HG02938 (cell line): ENCODE data around the gene MTF1.
"Not testable (repeated sequence)": the region's sequence is repeated elsewhere in the genome, so short reads cannot be mapped to it uniquely, and the experiment has no call there.

Source experiments
- ATAC-seq: cut with Tn5 transposase; IDR thresholded peaks from one replicate; pipeline ENCODE4 v1.9.1; 2021; ENCODE audit warnings: mild to moderate bottlenecking, moderate library complexity; ENCODE audit not compliant: unreplicated experiment

MTF1 gene

DNA sequence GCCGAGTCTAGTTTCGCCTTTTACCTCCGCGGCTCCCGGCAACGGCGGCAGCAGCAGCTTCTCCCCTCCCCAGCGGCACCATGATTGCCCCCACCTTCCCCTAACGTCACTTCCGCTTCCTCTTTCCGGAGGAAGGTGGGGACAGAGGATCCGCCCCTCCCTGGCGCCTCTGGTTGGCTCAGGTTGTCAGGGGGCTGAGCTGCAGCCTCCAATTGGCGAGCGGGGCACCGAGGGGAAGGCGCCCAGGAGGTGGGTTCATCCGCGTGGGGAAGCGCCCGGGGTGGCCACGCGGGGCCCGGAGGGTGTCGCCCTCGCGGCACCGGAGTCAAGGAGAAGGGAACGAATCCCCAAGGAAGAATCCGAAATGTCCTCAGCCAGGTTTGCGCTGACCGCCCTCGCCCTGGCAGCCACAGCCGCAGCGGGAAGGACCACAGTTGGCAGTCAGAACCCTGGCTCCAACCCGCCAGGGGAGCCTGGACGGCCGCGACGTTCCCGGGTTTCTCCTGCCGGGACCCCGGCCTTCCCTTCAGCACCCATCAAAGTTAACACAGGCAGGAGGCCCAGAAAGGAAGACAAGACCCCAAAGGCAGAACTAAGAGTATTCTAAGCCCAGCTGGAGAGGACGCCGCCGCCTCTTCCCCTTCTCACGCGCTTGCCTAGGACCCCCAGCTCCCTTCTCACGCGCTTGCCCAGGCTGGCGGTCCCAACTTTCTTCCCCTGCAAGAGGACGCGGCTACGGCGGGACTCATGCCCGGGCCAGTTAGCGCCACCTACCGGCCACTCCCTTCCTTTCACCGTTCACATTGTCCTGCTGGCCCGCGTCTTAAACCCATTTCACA lies at the start of gene MTF1:
Gene MTF1 (minus strand): TSS at position 86 of the 839 bp plus-strand sequence. CDS start 1,934 bp downstream, outside the sequence.
- peak; percentile 80 for ATAC-seq

DNA sequence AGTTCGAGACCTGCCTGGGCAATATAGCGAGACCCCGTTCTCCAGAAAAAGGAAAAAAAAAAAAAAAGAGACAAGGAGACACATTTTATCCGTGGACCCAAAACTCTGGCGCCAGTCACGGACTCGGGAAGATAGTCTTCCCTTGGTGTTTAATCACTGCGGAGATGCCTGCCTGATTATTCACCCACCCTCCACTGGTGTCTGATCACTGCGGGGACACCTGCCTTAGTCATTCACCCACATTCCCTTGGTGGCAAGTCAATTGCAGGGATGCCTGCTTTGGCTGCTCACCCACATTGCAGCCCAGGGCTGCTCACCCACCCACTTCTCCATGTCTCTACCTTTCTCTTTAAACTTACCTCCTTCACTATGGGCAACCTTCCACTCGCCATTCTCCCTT lies 49.1 kb upstream of the MTF1 start:
- not testable (repeated sequence) for ATAC-seq

DNA sequence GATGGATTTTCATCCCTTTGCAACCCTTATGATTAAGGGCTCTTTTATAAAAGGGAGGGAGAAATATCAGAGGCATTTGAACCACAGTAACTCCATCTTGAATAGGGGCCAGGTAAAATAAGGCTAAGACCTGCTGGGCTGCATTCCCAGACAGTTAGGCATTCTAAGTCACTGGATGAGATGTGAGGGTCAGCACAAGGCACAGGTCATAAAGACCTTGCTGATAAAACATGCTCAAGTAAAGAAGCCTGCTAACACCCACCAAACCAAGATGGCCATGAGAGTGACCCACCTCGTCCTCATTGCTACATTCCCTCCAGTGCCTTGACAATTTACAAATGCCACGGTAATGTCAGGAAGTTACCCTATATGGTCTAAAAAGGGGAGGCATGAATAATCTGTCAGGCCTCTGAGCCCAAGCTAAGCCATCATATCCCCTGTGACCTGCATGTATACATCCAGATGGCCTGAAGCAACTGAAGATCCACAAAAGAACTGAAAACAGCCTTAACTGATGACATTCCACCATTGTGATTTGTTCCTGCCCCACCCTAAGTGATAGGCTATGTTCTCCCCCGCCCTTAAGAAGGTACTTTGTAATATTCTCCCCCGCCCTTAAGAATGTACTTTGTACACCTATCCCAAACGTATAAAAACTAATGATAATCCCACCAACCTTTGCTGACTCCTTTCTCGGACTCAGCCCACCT lies 48.2 kb upstream of the MTF1 start:
- not testable (repeated sequence) for ATAC-seq

DNA sequence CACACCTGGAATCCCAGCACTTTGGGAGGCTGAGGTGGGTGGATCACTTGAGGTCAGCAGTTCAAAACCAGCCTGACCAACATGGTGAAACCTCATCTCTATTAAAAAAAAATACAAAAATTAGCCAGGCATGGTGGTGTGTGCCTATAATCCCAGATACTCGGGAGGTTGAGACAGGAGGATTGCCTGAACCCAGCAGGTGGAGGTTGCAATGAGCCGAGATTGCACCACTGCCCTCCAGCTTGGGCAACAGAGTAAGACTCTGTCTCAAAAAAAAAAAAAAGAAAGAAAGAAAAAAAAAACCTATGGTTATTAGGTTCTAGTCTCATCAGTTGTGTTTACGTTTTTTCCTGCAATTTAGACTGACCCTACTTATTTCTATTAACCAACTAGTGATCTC lies 47.2 kb upstream of the MTF1 start:
- ATAC-seq, result not testable (repeated sequence)

DNA sequence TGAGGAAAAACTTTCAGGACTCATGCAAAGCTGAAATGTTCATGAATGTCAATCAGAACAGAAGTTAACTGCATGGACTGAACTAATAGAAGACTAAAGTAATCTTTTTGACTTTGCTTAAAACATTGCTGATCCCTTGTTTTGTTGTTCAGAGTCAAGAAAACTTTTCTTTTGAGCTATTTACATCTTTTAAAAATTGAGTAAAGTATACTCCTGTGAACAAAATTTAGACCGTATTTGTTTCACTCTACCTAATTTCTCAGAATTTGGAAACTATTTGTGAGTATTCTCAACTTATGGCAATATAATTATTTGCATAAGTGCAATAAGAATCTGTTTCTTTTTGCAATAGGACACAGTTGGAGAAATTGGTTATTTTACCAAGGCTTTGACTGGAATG lies 46.3 kb upstream of the MTF1 start:
- ATAC-seq, result no peak

DNA sequence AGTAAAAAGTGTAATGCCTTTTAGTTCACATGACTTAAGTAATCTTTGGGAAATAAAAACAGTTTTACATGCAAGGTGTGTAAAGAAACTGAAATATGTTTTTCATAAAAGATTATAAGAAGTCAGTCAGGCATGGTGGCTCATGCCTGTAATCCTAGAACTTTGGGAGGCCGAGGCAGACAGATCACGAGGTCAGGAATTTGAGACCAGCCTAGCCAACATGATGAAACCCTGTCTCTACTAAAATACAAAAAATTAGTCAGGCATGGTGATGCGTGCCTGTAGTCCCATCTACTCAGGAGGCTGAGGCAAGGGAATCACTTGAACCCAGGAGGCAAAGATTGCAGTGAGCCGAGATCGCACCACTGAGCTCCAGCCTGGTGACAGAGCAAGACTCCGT lies 44.5 kb upstream of the MTF1 start:
- ATAC-seq, result not testable (repeated sequence)

DNA sequence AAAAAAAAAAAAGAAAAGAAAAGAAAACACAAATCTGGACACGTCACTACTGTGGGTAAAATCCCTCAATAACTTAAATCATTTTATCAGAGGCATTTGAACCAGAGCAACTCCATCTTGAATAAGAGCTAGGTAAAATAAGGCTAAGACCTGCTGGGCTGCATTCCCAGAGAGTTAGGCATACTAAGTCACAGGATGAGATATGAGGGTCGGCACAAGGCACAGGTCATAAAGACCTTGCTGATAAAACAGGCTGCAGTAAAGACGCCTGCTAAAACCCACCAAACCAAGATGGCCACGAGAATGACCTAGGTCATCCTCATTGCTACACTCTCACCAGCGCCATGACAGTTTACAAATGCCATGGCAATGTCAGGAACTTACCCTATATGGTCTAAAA lies 43.6 kb upstream of the MTF1 start:
- no peak for ATAC-seq

DNA sequence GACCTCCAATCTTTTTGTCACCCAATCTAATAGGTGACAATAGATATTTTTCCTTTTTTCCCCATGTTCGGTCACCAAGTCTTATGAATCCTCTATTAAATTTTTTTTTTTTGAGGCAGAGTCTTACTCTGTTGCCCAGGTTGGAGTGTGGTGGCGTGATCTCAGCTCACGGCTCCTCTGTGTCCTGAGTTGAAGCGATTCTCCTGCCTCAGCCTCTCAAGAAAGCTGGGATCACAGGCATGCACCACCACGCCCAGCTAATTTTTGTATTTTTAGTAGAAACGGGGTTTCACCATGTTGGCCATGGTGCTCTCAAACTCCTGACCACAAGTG lies 42.5 kb upstream of the MTF1 start:
- ATAC-seq, result no peak

DNA sequence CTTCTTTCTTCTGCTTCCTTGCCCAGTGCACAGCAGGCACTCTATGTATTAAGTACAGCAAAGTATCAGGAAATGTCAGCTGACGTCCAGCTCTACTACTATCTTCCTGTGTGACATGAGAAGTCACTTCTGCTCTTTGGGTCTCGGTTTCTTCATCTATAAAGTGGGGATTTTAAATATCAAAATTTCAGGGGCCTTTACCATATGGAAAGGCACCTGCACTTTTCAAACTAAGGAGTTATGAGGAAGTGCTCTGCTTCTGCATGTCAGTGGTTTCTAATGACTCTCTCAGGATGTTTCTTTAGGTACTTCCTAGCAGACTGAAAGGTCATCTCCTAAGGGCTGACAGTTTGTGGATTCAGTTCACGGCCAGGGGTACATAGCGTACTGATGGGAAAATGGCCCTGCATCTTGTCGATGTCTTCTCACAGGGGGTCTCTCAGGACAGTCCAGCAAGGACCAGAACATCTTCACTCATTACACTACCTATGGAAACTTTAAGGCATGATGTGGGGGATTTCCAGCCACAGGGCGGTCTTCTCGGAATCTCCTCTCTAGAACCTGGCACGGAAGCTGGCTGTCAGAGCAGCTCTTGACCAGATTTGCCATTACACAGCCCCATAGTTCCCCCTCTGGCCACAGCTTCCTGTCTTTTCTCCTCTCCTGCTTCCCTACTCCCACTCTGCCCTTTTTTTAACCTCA lies 42.0 kb upstream of the MTF1 start:
- no peak for ATAC-seq

DNA sequence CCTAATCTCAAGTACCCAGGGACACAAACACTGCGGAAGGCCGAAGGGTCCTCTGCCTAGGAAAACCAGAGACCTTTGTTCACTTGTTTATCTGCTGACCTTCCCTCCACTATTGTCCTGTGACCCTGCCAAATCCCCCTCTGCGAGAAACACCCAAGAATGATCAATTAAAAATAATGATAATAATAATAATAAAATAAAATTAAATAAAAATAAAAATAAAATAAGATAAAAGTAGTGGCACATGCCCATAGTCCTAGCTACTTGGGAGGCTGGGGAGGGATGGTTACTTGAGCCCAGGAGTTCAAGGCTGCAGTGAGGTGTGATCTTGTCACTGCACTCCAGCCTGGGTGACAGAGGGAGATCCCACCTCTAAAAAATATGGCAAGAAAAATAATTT lies 38.2 kb upstream of the MTF1 start:
- not testable (repeated sequence) for ATAC-seq

DNA sequence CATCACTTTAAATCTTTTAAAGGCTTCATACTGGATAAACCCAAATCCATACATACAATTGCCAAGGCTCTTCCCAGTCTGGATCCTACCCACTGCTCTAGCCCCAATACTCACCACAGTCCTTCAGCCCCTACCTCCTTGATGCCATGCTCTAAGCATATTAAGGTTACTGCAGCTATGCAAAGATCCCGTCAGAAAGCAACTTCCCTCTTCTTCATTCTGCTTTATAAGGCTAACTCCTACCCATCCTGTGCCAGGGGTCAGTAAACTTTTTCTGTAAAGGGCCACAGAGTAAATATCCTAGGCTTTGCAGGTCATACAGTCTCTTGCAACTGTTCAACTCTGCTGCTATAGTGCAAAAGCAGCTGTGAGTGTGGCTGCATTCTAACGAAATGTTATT lies 34.3 kb upstream of the MTF1 start:
- no peak for ATAC-seq

DNA sequence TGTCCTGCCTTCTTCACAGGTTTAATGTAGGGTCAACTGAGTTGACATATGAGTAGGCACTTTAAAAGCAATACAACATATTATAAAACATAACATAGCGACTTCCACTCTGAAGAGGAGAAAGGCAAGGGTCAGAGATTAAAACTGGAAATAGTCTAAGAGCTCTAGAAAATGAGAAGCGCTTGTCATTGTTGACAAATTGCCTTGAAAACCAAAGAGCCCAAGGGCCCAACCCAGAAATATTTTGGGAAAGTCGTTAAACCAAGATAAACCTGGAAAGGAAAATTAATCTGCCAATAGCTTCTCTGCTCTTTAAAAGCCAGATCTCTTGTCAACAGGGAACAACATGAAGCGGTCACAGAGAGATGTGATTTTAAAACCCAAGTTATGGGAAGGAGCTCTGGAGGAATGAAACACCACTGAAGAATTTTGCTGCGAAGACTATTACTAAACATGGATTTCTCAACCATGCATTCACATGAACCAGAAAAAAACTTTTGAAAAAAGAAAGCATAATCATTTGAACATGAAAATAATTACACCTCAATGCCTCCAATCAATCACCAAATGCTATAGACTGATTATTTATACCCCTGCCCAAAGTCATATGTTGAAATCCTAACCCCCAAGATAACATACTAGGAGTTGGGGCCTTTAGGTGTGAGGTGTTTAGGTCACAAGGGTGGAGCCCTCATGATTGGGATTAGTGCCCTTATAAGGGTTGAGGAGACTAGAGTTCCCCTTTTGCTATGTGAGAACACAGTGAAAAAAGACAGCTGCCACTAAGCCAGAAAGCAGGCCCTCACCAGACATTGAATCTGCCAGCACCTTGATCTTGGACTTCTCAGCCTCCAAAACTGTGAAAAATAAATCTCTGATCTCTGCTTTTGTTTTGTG lies 33.0 kb upstream of the MTF1 start:
- no peak for ATAC-seq

DNA sequence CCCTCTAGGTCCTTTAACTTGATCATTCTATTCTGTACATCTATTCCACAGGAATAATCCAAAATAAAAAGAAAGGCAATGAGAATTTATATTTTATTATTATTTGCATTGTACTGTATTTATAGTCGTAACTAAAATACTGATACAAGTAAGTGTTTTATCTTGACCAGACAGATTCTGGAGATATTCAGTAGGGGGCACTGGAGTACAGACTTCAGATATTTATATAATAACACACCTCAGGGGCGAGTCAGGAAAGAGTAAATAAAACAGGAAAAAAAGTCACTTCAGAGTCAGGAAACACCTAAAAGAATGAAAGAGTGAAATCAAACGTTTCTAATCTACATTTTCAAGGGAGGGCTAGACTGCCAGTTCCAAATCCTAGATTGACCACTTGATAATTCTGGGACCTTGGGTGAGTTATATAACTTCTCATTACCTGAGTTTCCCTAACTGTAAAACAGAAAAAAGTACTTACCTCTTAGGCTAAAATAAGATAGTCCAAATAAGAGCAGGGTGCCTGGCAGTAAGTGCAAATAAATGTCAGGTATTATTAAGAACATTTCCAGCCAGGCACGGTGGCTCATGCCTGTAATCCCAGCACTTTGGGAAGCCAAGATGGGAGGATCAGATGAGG lies 31.1 kb upstream of the MTF1 start:
- no peak for ATAC-seq

DNA sequence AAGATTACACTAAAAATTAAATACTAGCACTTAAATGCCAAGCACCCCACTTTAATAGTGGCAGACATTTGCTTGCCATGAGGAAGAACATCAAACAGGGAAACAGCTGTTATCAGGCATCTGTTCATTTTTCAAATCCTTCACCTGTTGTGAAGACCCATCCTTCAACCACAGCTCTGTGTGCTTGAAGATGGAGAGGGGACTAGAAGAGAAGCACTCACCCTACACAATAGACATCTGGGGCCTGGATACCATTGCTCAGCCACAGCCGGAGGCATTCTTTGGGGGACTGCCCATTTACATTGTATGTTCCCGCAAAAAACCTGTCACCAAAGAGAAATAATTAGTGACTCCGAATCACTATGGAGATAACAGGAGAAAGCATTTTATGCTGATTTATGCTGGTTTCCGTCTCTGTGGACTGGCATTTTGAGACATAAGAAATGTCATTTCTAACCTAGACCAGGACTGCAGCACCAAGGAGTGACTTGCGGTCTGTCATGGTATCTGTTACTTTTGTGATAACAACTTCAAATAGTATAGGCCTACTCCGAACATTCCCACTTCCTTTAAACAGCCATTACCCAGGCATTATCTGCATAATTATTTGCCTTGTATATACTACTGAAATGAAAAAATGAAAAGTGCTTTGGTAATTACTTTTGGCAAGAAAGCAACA lies 28.8 kb upstream of the MTF1 start:
- no peak for ATAC-seq

DNA sequence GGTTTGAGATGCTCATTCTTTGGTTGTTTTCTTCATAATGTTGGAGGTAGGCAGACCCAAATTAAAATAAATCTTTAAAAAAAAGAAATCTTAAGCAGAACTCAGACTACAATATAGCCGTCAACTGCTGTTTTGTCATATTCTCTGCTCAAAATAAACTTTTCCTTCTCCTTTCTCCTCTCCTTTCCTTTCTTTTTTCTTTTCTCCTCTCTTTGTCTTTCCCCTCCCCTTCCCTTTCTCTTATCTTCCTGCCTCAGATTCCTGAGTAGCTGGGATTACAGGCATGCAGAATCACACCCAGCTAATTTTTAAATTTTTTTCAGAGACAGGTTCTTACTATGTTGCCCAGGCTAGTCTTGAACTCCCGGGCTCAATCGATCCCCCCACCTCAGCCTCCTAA lies 24.8 kb upstream of the MTF1 start:
- no peak for ATAC-seq

DNA sequence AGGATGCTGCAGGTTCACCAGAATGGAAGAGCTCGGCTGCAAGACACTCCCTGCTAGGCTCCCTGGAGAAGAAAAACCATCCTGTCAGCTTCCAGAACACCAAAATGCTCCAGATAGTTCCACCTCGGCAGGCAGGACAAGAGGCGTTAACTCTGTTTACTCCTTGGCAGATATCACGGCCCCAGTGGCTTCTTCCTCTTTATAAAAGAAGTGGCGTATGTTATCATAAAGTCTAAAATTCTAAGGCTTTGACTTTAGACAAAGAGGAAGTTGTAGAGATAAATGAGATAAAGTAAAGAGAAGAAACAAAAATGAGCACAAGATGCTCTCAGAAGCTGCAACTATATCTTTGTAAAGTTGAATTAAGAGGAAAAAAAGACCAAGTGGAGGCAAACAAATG lies 24.3 kb upstream of the MTF1 start:
- ATAC-seq, result no peak

DNA sequence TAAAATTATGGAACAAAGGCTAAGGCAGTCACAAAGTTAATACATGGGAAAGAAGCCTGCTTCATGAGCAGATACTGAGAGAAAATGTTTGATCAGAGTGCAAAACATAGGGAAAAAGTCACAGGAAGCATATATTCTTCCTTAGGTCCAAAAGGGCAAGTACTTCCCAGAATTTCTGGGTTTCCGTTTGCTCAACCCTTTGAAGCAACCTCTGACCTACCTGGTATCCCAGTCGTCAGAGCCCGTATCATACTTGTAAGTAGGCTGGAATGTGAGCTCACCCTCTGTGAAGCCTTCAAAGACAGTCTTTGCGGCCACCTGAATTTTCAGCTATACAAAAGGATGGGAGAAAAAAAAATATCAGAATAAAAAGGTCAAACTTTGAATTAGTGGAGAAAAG lies 20.5 kb upstream of the MTF1 start:
- ATAC-seq, result no peak

DNA sequence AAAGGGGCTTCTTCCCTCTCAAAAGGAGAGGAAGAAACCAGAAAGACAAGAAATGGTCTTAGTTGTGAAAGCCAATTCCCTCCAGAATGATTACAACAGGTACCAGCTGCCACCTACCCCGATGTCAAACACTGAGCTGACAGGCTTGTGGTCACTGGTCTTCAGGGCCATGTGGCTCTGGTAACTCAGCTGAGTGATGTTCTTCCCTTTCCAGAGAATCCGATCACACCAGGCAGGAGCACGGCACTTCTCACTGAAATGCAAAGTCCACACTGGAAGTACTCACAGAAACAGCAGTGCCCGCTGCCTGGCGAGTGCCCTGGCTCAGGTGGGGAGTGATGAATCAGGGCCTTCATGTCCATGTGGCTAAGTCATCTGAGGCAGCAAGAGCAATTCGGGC lies 18.7 kb upstream of the MTF1 start:
- ATAC-seq, result no peak

DNA sequence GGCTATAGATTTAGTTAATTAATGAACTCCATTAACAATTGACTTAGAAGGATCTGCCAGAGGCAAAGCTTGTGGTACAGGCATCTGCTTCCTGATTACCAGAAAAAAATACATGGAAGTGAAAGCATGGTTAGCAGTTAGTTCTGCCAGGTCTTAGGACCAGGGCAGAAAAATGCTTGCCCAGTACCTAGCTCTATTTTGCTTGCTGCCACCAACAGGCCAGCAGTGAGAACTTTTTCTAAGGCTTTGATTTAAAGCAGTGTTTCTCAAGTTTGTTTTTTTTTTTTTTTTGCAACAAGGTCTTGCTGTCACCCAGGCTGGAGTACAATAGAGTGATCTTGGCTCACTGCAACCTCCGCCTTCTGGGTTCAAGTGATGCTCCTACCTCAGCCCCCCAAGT lies 16.4 kb upstream of the MTF1 start:
- no peak for ATAC-seq

DNA sequence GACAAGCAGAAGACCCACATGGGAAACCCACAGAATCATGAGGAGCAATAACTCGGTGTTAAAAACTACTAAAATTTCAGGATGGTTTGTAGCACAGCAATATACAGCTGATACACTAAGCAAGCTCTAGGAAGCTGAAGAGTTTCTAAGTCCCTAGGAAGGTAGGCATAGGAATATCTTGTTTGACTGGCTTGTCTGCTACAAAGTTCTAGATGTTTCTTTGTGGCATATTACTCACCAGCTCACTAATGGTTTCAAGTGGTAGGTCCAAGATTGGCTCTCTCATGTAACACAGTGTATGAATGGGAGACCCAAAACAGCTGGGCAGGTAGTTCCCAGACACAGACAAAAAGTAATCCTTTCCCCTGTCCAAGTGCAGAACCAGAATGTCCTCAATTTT lies 13.3 kb upstream of the MTF1 start:
- no peak for ATAC-seq
